HepG2 (cell line): ENCODE results near the gene ALDH3A1. TPM values are rescaled to one million over a fixed set of nuclear protein-coding genes. Genes with fewer than 3 reads are reported as not detected.
A peak's percentile ranks its signal among the peaks of the same experiment; 100 is the strongest.

Source experiments
- BHLHE40 ChIP-seq: IDR thresholded peaks from 2 replicates; pipeline ENCODE4 v1.6.1; 2011; ENCODE audit warnings: low read length, improper control_type of control experiment
- CENPBD1 ChIP-seq: sonication (generic); formaldehyde crosslinking; IDR thresholded peaks from 2 replicates; pipeline ENCODE4 v1.8.0; 2022; ENCODE audit warnings: missing genetic modification reagents, low read depth, mild to moderate bottlenecking, borderline replicate concordance
- DRAP1 ChIP-seq: IDR thresholded peaks from 2 replicates; pipeline ENCODE4 v1.6.1; 2016; ENCODE audit warnings: missing genetic modification reagents, missing compliant biosample characterization
- EHMT2 ChIP-seq: fragments of 200-600 bp; sonication (generic); IDR thresholded peaks from 2 replicates; pipeline ENCODE4 v1.7.0; 2017; ENCODE audit warnings: antibody characterized with exemption, low read depth, low read length, borderline replicate concordance
- ERF ChIP-seq: IDR thresholded peaks from 2 replicates; pipeline ENCODE4 v1.6.1; 2018; ENCODE audit warnings: missing biosample characterization, missing genetic modification reagents
- FOSL1 ChIP-seq: sonication (generic); formaldehyde crosslinking; IDR thresholded peaks from 2 replicates; pipeline ENCODE4 v1.9.0; 2021; ENCODE audit warnings: missing genetic modification reagents, borderline replicate concordance
- FOXC1 ChIP-seq: sonication (generic); formaldehyde crosslinking; IDR thresholded peaks from 2 replicates; pipeline ENCODE4 v1.8.0; 2022; ENCODE audit warnings: mild to moderate bottlenecking, missing genetic modification reagents, borderline replicate concordance
- FOXP1 ChIP-seq, 2 experiments: fragments of 450-650 bp in 1 of 2; IDR thresholded peaks; 2 replicates each; pipeline ENCODE4 v1.6.1; 2017 to 2018; ENCODE audit warnings: antibody characterized with exemption in 1 of 2
- GZF1 ChIP-seq: sonication (generic); formaldehyde crosslinking; IDR thresholded peaks from 2 replicates; pipeline ENCODE4 v1.5.1; 2020; ENCODE audit warnings: mild to moderate bottlenecking, missing genetic modification reagents
- HIC2 ChIP-seq: sonication (generic); formaldehyde crosslinking; IDR thresholded peaks from 2 replicates; pipeline ENCODE4 v1.9.0; 2022; ENCODE audit warnings: low read depth, missing genetic modification reagents
- KAT8 ChIP-seq: IDR thresholded peaks from 2 replicates; pipeline ENCODE4 v1.6.1; 2016; ENCODE audit warnings: missing genetic modification reagents, missing compliant biosample characterization
- SETDB1 ChIP-seq: sonication (generic); formaldehyde crosslinking; IDR thresholded peaks from 2 replicates; pipeline ENCODE4 v1.5.1; 2020; ENCODE audit warnings: missing genetic modification reagents, mild to moderate bottlenecking, borderline replicate concordance
- STAT5B ChIP-seq: sonication (generic); formaldehyde crosslinking; IDR thresholded peaks from 2 replicates; pipeline ENCODE4 v1.4.0; 2020; ENCODE audit warnings: missing genetic modification reagents
- TAF15 ChIP-seq: fragments of 200-400 bp; formaldehyde crosslinking; IDR thresholded peaks from one replicate; pipeline ENCODE4 v1.6.1; 2018; ENCODE audit warnings: mild to moderate bottlenecking, low read depth, low read length; ENCODE audit not compliant: poor library complexity, severe bottlenecking
- TOE1 ChIP-seq: sonication (generic); formaldehyde crosslinking; IDR thresholded peaks from 2 replicates; pipeline ENCODE4 v1.4.0; 2020; ENCODE audit warnings: mild to moderate bottlenecking, missing genetic modification reagents
- ZC3H4 ChIP-seq: sonication (generic); formaldehyde crosslinking; IDR thresholded peaks from 2 replicates; pipeline ENCODE4 v1.4.0; 2020; ENCODE audit warnings: missing genetic modification reagents, borderline replicate concordance
- ZMAT5 ChIP-seq: sonication (generic); formaldehyde crosslinking; IDR thresholded peaks from 2 replicates; pipeline ENCODE4 v1.5.0; 2020; ENCODE audit warnings: mild to moderate bottlenecking, low read depth, missing genetic modification reagents, borderline replicate concordance
- ZMYM3 ChIP-seq: sonication (generic); formaldehyde crosslinking; IDR thresholded peaks from 2 replicates; pipeline ENCODE4 v1.5.1; 2020; ENCODE audit warnings: mild to moderate bottlenecking, missing genetic modification reagents
- ZNF138 ChIP-seq: sonication (generic); formaldehyde crosslinking; IDR thresholded peaks from 2 replicates; pipeline ENCODE4 v1.5.0; 2020; ENCODE audit warnings: mild to moderate bottlenecking, low read depth, missing genetic modification reagents
- ZNF17 ChIP-seq: sonication (generic); formaldehyde crosslinking; IDR thresholded peaks from 2 replicates; pipeline ENCODE4 v1.5.0; 2020; ENCODE audit warnings: mild to moderate bottlenecking, missing genetic modification reagents
- ZNF432 ChIP-seq: sonication (generic); formaldehyde crosslinking; IDR thresholded peaks from 2 replicates; pipeline ENCODE4 v1.5.0; 2020; ENCODE audit warnings: missing genetic modification reagents, mild to moderate bottlenecking, borderline replicate concordance
- ZNF446 ChIP-seq: sonication (generic); formaldehyde crosslinking; IDR thresholded peaks from 2 replicates; pipeline ENCODE4 v1.5.0; 2020; ENCODE audit warnings: mild to moderate bottlenecking, missing genetic modification reagents
- ZNF460 ChIP-seq: sonication (generic); formaldehyde crosslinking; IDR thresholded peaks from 2 replicates; pipeline ENCODE4 v1.5.1; 2020; ENCODE audit warnings: missing genetic modification reagents, mild to moderate bottlenecking, borderline replicate concordance
- ZNF546 ChIP-seq: sonication (generic); formaldehyde crosslinking; conservative IDR thresholded peaks from 2 replicates; pipeline ENCODE4 v1.8.1; 2023; ENCODE audit warnings: mild to moderate bottlenecking, missing genetic modification reagents
- ZNF652 ChIP-seq: IDR thresholded peaks from 2 replicates; pipeline ENCODE4 v1.6.1; 2016; ENCODE audit warnings: low read depth, borderline replicate concordance
- ZNF687 ChIP-seq: sonication (generic); formaldehyde crosslinking; IDR thresholded peaks from 2 replicates; pipeline ENCODE4 v1.5.1; 2020; ENCODE audit warnings: mild to moderate bottlenecking, missing genetic modification reagents, moderate library complexity
- polyA plus RNA-seq, 8 experiments: library from polyadenylated mRNA; depleted of rRNA in 3 of 8; stranded (reverse) in 7 of 8; unstranded in 1 of 8; fragments of >200 nt; fragmentation: Illumina TruSeq in 4 of 8; extraction: Trizol in 4 of 8; gene quantifications; 2 replicates each; pipeline versions ENCODE4 v1.2.1 to v1.2.3, GENCODE V29; 2011 to 2016; ENCODE audit warnings: low read depth in 4 of 8, missing spikeins in 1 of 8, mixed read lengths in 1 of 8; ENCODE audit not compliant: insufficient read depth in 1 of 8
- total RNA-seq, 5 experiments: library from RNA; depleted of rRNA; stranded (reverse); fragments of >200 nt; fragmentation: Illumina TruSeq; extraction: Trizol; gene quantifications; 2 replicates each; pipeline ENCODE4 v1.2.3, GENCODE V29; 2016; ENCODE audit warnings: low read depth in 1 of 5

The ALDH3A1 gene
- total and polyA plus RNA-seq, 2 of the 13 experiments (the other 11 are each of a cell fraction or from before 2014, with no cell fraction given), result 0.07 to 0.62 TPM

DNA sequence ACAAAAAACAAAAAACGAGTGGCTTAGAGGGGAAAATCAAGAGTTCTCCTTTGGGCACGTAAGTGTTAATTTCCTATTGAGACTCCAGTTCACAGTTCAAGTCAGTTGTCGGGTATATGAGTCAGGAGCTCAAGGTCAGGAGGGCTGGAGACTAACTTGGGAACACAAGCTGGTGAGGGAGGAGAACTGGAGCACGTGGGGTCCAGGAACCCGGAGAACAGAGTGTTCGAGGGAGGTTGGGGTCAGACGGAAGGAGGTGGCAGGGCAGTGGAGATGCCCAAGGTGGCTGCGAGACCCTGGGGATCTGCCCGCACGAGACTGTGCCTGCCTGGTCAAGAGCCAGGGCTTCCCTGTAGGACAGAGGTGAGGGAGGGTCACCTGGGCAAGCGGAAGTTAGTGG lies 12.0 kb downstream of the ALDH3A1 start (continued):
- peak; percentile 75 for TF ChIP-seq ZNF687
- no peak for TF ChIP-seq ZNF138 (CRISPR knock-in tag)
- no peak for TF ChIP-seq ZNF432
- TF ChIP-seq FOSL1 (CRISPR knock-in tag), result 0 out of 2 replicates have a peak, but pooled peaks have one; percentile 20
- TF ChIP-seq STAT5B, result no peak
- peak; percentile 93 for TF ChIP-seq ZNF652 (CRISPR knock-in tag)
- no peak for TF ChIP-seq EHMT2
- no peak for TF ChIP-seq ZMYM3
- TF ChIP-seq FOXP1 (IDR thresholded peaks at IDR 0.05), result no peak
- no peak for TF ChIP-seq FOXP1 (CRISPR knock-in tag; IDR thresholded peaks at IDR 0.05)
- TF ChIP-seq ZC3H4 (CRISPR knock-in tag), result no peak
- TF ChIP-seq BHLHE40, result no peak
- TF ChIP-seq ZNF546, result no peak
- no peak for TF ChIP-seq KAT8 (CRISPR knock-in tag)
- TF ChIP-seq TAF15, result no peak
- TF ChIP-seq ERF (CRISPR knock-in tag), result no peak
- TF ChIP-seq SETDB1 (CRISPR knock-in tag), result no peak
- TF ChIP-seq ZNF460 (CRISPR knock-in tag), result no peak
- no peak for TF ChIP-seq HIC2 (CRISPR knock-in tag)
- TF ChIP-seq TOE1 (CRISPR knock-in tag), result no peak
- no peak for TF ChIP-seq GZF1
- no peak for TF ChIP-seq ZMAT5
- no peak for TF ChIP-seq ZNF17 (CRISPR knock-in tag)
- TF ChIP-seq ZNF446 (CRISPR knock-in tag), result no peak
- no peak for TF ChIP-seq FOXC1
- no peak for TF ChIP-seq CENPBD1 (CRISPR knock-in tag)
- no peak for TF ChIP-seq DRAP1
